H9 (cell line): Measurements from ENCODE around the gene GP2. TPM values are rescaled to one million over a fixed set of nuclear protein-coding genes. Genes with fewer than 3 reads are reported as not detected.

Experiments used
- DNase-seq: peaks from one replicate; pipeline ENCODE4 v3.0.0-alpha.2; 2017
- H2AFZ ChIP-seq: one replicate; pipeline ENCODE4 v1.6.1; 2013; ENCODE audit warnings: mild to moderate bottlenecking, low read length, control low read depth, moderate library complexity
- H2AK5ac ChIP-seq: 2 replicates; pipeline ENCODE4 v1.6.1; 2013; ENCODE audit warnings: low read length, control low read depth, mixed read lengths; ENCODE audit not compliant: insufficient read length
- H2BK120ac ChIP-seq: one replicate; pipeline ENCODE4 v1.6.1; 2013; ENCODE audit warnings: low read depth, mild to moderate bottlenecking, low read length, control low read depth, inconsistent platforms; ENCODE audit not compliant: poor library complexity, severe bottlenecking
- H2BK12ac ChIP-seq: 2 replicates; pipeline ENCODE4 v1.6.1; 2013; ENCODE audit warnings: low read length, control low read depth, mixed read lengths, low read depth; ENCODE audit not compliant: insufficient read length
- H2BK15ac ChIP-seq: 2 replicates; pipeline ENCODE4 v1.6.1; 2013; ENCODE audit warnings: low read depth, low read length, control low read depth
- H2BK20ac ChIP-seq: one replicate; pipeline ENCODE4 v1.6.1; 2013; ENCODE audit warnings: low read depth, mild to moderate bottlenecking, low read length, control low read depth, inconsistent platforms; ENCODE audit not compliant: poor library complexity, severe bottlenecking
- H2BK5ac ChIP-seq: 2 replicates; pipeline ENCODE4 v1.6.1; 2013; ENCODE audit warnings: low read length, control low read depth, mixed read lengths; ENCODE audit not compliant: insufficient read length
- H3K14ac ChIP-seq: 2 replicates; pipeline ENCODE4 v1.6.1; 2013; ENCODE audit warnings: low read length, control low read depth; ENCODE audit not compliant: insufficient read depth
- H3K18ac ChIP-seq: 2 replicates; pipeline ENCODE4 v1.6.1; 2013; ENCODE audit warnings: low read depth, mild to moderate bottlenecking, mixed read lengths, low read length, control low read depth; ENCODE audit not compliant: insufficient read length
- H3K23ac ChIP-seq: 2 replicates; pipeline ENCODE4 v1.6.1; 2013; ENCODE audit warnings: low read length, control low read depth, mixed read lengths, low read depth; ENCODE audit not compliant: insufficient read length
- H3K23me2 ChIP-seq: 2 replicates; pipeline ENCODE4 v1.6.1; 2013; ENCODE audit warnings: low read depth, mild to moderate bottlenecking, mixed read lengths, low read length, control low read depth; ENCODE audit not compliant: insufficient read length, poor library complexity, severe bottlenecking
- H3K27ac ChIP-seq: 2 replicates; pipeline ENCODE4 v1.5.1; 2013; ENCODE audit warnings: low read length, control low read depth, mixed read lengths, low read depth; ENCODE audit not compliant: insufficient read length
- H3K27me3 ChIP-seq: 2 replicates; pipeline ENCODE4 v1.6.1; 2013; ENCODE audit warnings: low read length, control low read depth, inconsistent platforms; ENCODE audit not compliant: insufficient read depth
- H3K4ac ChIP-seq: 2 replicates; pipeline ENCODE4 v1.6.1; 2013; ENCODE audit warnings: low read depth, mild to moderate bottlenecking, control low read depth, inconsistent platforms, low read length, moderate library complexity
- H3K4me1 ChIP-seq: 2 replicates; pipeline ENCODE4 v1.6.1; 2013; ENCODE audit warnings: low read length, control low read depth, inconsistent platforms; ENCODE audit not compliant: insufficient read depth
- H3K4me2 ChIP-seq: 2 replicates; pipeline ENCODE4 v1.6.1; 2013; ENCODE audit warnings: low read length, control low read depth, mixed read lengths; ENCODE audit not compliant: insufficient read length, insufficient read depth
- H3K56ac ChIP-seq: 2 replicates; pipeline ENCODE4 v1.6.1; 2013; ENCODE audit warnings: low read depth, mild to moderate bottlenecking, mixed read lengths, low read length, control low read depth; ENCODE audit not compliant: insufficient read length
- H3K79me1 ChIP-seq: 2 replicates; pipeline ENCODE4 v1.6.1; 2013; ENCODE audit warnings: low read depth, mild to moderate bottlenecking, moderate library complexity, low read length, control low read depth, inconsistent platforms; ENCODE audit not compliant: insufficient read depth, poor library complexity, severe bottlenecking
- H3K79me2 ChIP-seq: 2 replicates; pipeline ENCODE4 v1.6.1; 2013; ENCODE audit warnings: low read length, control low read depth, inconsistent platforms; ENCODE audit not compliant: insufficient read depth
- H3K9ac ChIP-seq: 2 replicates; pipeline ENCODE4 v1.6.1; 2013; ENCODE audit warnings: low read length, control low read depth, mixed read lengths; ENCODE audit not compliant: insufficient read length; ENCODE audit errors: extremely low read depth
- H3K9me3 ChIP-seq: one replicate; pipeline ENCODE4 v1.6.1; 2013; ENCODE audit warnings: low read depth, low read length, inconsistent platforms; ENCODE audit not compliant: control insufficient read depth
- H3T11ph ChIP-seq: one replicate; pipeline ENCODE4 v1.6.1; 2013; ENCODE audit warnings: mild to moderate bottlenecking, low read length, control low read depth, inconsistent platforms
- H4K20me1 ChIP-seq: one replicate; pipeline ENCODE4 v1.6.1; 2013; ENCODE audit not compliant: control insufficient read depth, insufficient read length, insufficient read depth
- H4K5ac ChIP-seq: 2 replicates; pipeline ENCODE4 v1.6.1; 2013; ENCODE audit warnings: low read depth, mild to moderate bottlenecking, mixed read lengths, low read length, control low read depth; ENCODE audit not compliant: insufficient read length
- H4K8ac ChIP-seq: replicated peaks from 2 replicates; pipeline ENCODE4 v1.6.1; 2013; ENCODE audit warnings: low read length, control low read depth, mixed read lengths, low read depth; ENCODE audit not compliant: insufficient read length
- H4K91ac ChIP-seq: 2 replicates; pipeline ENCODE4 v1.6.1; 2013; ENCODE audit warnings: low read depth, mild to moderate bottlenecking, moderate library complexity, mixed read lengths, low read length, control low read depth; ENCODE audit not compliant: insufficient read length
- H3K27ac Mint-ChIP-seq, 3 experiments: 2 replicates in 2 of 3; 3 replicates in 1 of 3; pipeline ENCODE4 v1.8.0; 2020 to 2021; ENCODE audit warnings: mixed read lengths in 3 of 3, mild to moderate bottlenecking in 1 of 3, moderate library complexity in 1 of 3
- H3K27me3 Mint-ChIP-seq: 2 replicates; pipeline ENCODE4 v1.8.0; 2021; ENCODE audit warnings: low read depth, mild to moderate bottlenecking, moderate library complexity, mixed read lengths
- H3K36me3 Mint-ChIP-seq, 3 experiments: 2 replicates in 2 of 3; 3 replicates in 1 of 3; pipeline ENCODE4 v1.8.0; 2020 to 2021; ENCODE audit warnings: low read depth in 3 of 3, mixed read lengths in 3 of 3; ENCODE audit not compliant: insufficient read depth in 1 of 3
- H3K4me1 Mint-ChIP-seq, 2 experiments: 2 replicates each; pipeline ENCODE4 v1.8.0; 2020; ENCODE audit warnings: mixed read lengths in 2 of 2
- H3K4me3 Mint-ChIP-seq, 2 experiments: 2 replicates in 1 of 2; 3 replicates in 1 of 2; pipeline ENCODE4 v1.8.0; 2020 to 2021; ENCODE audit warnings: mild to moderate bottlenecking in 2 of 2, mixed read lengths in 2 of 2, moderate library complexity in 1 of 2
- H3K9me3 Mint-ChIP-seq, 2 experiments: 2 replicates in 1 of 2; 3 replicates in 1 of 2; pipeline ENCODE4 v1.8.0; 2020; ENCODE audit warnings: mild to moderate bottlenecking in 2 of 2, mixed read lengths in 2 of 2, moderate library complexity in 1 of 2
- WGBS: extraction: QIAGEN DNeasy Blood & Tissue Kit; methylation state at CpG from one replicate; pipeline ENCODE4 v1.1.7; 2013; ENCODE audit warnings: missing lambda C conversion rate, low lambda C conversion rate, mixed read lengths; ENCODE audit not compliant: insufficient read length; ENCODE audit errors: extremely low coverage; 5-methylcytosine and 5-hydroxymethylcytosine counted together
- total RNA-seq: library from RNA; stranded (reverse); gene quantifications from 2 replicates; pipeline ENCODE4 v1.2.1, GENCODE V29; 2021
- TF ChIP-seq, protein P1 (sequence below): fragments of 200-600 bp; sonication (generic); conservative IDR thresholded peaks from 3 replicates; pipeline ENCODE4 v1.8.0; 2021; ENCODE audit warnings: antibody characterized with exemption, mild to moderate bottlenecking

Gene GP2
- total RNA-seq, 1 experiment from 2014 or later, result not detected

DNA sequence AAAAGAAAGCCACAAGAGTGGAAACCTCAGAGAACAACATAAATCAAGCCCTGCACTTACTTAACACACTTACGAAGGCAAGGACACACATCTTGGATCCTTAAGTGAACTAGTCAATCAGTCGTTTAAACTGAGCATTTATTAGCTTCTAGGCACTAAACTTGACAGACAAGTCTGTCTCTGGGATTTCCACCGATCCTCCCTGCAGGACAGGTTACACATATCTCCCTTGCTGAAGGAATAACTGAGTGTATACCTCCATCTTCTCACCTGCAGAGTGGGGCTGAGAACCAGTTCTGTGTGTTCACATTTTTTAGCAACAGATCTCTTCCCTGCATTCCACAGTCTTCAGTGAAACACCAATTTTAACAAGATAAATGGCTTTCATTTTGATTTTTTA, 8.9 kb downstream of the GP2 start:
- Histone ChIP-seq H3K18ac (no peak overlapping the region), H3K79me2 (no peaks in the 10 kb centered on the region), H3K56ac (no peak overlapping the region), H4K20me1 (peaks cover 3% of the 10 kb centered on the region), H2AFZ (no peak overlapping the region), H3K23me2 (no peaks in the 10 kb centered on the region), H2BK20ac (no peak overlapping the region), H3K27me3 (no peaks in the 10 kb centered on the region), H3T11ph (no peak overlapping the region), H3K4me2 (no peak overlapping the region), H3K79me1 (no peaks in the 10 kb centered on the region), H4K5ac (no peak overlapping the region), H3K4me1 (peaks cover 6% of the 10 kb centered on the region), H3K4ac (no peak overlapping the region), H2AK5ac (no peak overlapping the region), H2BK5ac (no peak overlapping the region), H3K27ac (no peak overlapping the region), H2BK120ac (no peak overlapping the region), H2BK15ac (no peak overlapping the region), H3K23ac (no peak overlapping the region), H2BK12ac (no peak overlapping the region), H4K91ac (no peak overlapping the region), H3K9ac (no peak overlapping the region), H3K9me3 (no peaks in the 10 kb centered on the region), H3K14ac (no peak overlapping the region), H4K8ac (no peak overlapping the region)
- TF ChIP-seq, protein P1, sequence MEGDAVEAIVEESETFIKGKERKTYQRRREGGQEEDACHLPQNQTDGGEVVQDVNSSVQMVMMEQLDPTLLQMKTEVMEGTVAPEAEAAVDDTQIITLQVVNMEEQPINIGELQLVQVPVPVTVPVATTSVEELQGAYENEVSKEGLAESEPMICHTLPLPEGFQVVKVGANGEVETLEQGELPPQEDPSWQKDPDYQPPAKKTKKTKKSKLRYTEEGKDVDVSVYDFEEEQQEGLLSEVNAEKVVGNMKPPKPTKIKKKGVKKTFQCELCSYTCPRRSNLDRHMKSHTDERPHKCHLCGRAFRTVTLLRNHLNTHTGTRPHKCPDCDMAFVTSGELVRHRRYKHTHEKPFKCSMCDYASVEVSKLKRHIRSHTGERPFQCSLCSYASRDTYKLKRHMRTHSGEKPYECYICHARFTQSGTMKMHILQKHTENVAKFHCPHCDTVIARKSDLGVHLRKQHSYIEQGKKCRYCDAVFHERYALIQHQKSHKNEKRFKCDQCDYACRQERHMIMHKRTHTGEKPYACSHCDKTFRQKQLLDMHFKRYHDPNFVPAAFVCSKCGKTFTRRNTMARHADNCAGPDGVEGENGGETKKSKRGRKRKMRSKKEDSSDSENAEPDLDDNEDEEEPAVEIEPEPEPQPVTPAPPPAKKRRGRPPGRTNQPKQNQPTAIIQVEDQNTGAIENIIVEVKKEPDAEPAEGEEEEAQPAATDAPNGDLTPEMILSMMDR, result no peak
- DNase-seq, result no peak
- H3K27me3 Mint-ChIP-seq, result peaks cover 17% of the 10 kb centered on the region
- H3K4me1 Mint-ChIP-seq, result peaks cover 8 to 12% of the 10 kb centered on the region in 2 experiments; a peak in 2 of 4 replicates
- no peaks in the 10 kb centered on the region; a peak in 1 of 5 replicates for H3K9me3 Mint-ChIP-seq
- no peak overlapping the region for H3K4me3 Mint-ChIP-seq
- H3K36me3 Mint-ChIP-seq, result no peaks in the 10 kb centered on the region
- H3K27ac Mint-ChIP-seq, result no peak overlapping the region
- no CpG with 5 or more reads among the region's 3 CpGs for WGBS
